ENCODE results near the gene NKD2.
"Not testable (repeated sequence)": the region's sequence is repeated elsewhere in the genome, so short reads cannot be mapped to it uniquely, and the experiment has no call there.

Gene NKD2

GRCh38 chr5:1013948-1014301, 5.3 kb downstream of the NKD2 start:
- DNase-seq (ENCODE audit: low read depth in 2 of 2): no peak

- DNase-seq (ENCODE audit: low read depth in 2 of 2): no peak
Observed at GRCh38 chr5:1014346-1014745, 5.7 kb downstream of the NKD2 start.

GRCh38 chr5:1014781-1015221, 6.2 kb downstream of the NKD2 start:
- DNase-seq (ENCODE audit: low read depth in 2 of 2): no peak

- DNase-seq (ENCODE audit: low read depth in 2 of 2): no peak
Observed at GRCh38 chr5:1015507-1015906, 6.9 kb downstream of the NKD2 start.

- DNase-seq (ENCODE audit: low read depth in 2 of 2): no peak
Observed at GRCh38 chr5:1016036-1016435, 7.4 kb downstream of the NKD2 start.

- DNase-seq (ENCODE audit: low read depth in 2 of 2): no peak
Observed at GRCh38 chr5:1016476-1016875, 7.9 kb downstream of the NKD2 start.

- DNase-seq (ENCODE audit: low read depth in 2 of 2): no peak
Observed at GRCh38 chr5:1017056-1017455, 8.5 kb downstream of the NKD2 start.

- no peak for DNase-seq (ENCODE audit: low read depth in 2 of 2)
Observed at GRCh38 chr5:1017691-1018455, 9.3 kb downstream of the NKD2 start.

GRCh38 chr5:1018596-1018995, 10.0 kb downstream of the NKD2 start:
- no peak for DNase-seq (ENCODE audit: low read depth in 2 of 2)

GRCh38 chr5:1019001-1019905, 10.7 kb downstream of the NKD2 start:
- DNase-seq (ENCODE audit: low read depth in 2 of 2): no peak

GRCh38 chr5:1020452-1020961, 11.9 kb downstream of the NKD2 start:
- DNase-seq (ENCODE audit: low read depth in 2 of 2): no peak

- no peak for DNase-seq (ENCODE audit: low read depth in 2 of 2)
Observed at GRCh38 chr5:1021136-1021968, 12.8 kb downstream of the NKD2 start.

- DNase-seq (ENCODE audit: low read depth in 2 of 2): not testable (repeated sequence)
Observed at GRCh38 chr5:1021969-1022336, 13.4 kb downstream of the NKD2 start.

- DNase-seq (ENCODE audit: low read depth in 2 of 2): no peak
Observed at GRCh38 chr5:1026700-1027621, 18.4 kb downstream of the NKD2 start.

- DNase-seq (ENCODE audit: low read depth in 2 of 2): no peak
Observed at GRCh38 chr5:1027631-1028441, 19.2 kb downstream of the NKD2 start.

- no peak for DNase-seq (ENCODE audit: low read depth in 2 of 2)
Observed at GRCh38 chr5:1028481-1029281, 20.1 kb downstream of the NKD2 start.

GRCh38 chr5:1029282-1029944, 20.8 kb downstream of the NKD2 start:
- no peak for DNase-seq (ENCODE audit: low read depth in 2 of 2)

- no peak for DNase-seq (ENCODE audit: low read depth in 2 of 2)
Observed at GRCh38 chr5:1029945-1030625, 21.5 kb downstream of the NKD2 start.
